C4-2B (cell line): ENCODE measurements around the gene SHISA9.

Experiments
- H3K27ac ChIP-seq: fragments of 450-650 bp; 2 replicates; pipeline ENCODE4 v1.5.1; 2017
- CTCF ChIP-seq: fragments of 450-650 bp; conservative IDR thresholded peaks from 2 replicates; pipeline ENCODE4 v1.5.1; 2017; ENCODE audit warnings: mild to moderate bottlenecking
- ZFX ChIP-seq: fragments of 450-650 bp; IDR thresholded peaks from 2 replicates; pipeline ENCODE4 v1.6.1; 2017

The SHISA9 gene

GRCh38 chr16:12951976-12952375 is 50.6 kb downstream of the SHISA9 start:
- H3K27ac ChIP-seq: no peak overlapping the region
- TF ChIP-seq ZFX: no peak
- no peak for TF ChIP-seq CTCF

- H3K27ac ChIP-seq: no peak overlapping the region
- no peak for TF ChIP-seq CTCF
- TF ChIP-seq ZFX: no peak
These were observed 57.0 kb downstream of the SHISA9 start for GRCh38 chr16:12958366-12958765.

GRCh38 chr16:12959072-12959471 is 57.7 kb downstream of the SHISA9 start:
- TF ChIP-seq ZFX: no peak
- no peak for TF ChIP-seq CTCF
- no peak overlapping the region for H3K27ac ChIP-seq

GRCh38 chr16:12961626-12962025 is 60.2 kb downstream of the SHISA9 start:
- TF ChIP-seq CTCF: no peak
- no peak for TF ChIP-seq ZFX
- H3K27ac ChIP-seq: no peak overlapping the region

GRCh38 chr16:12964461-12964860 is 63.1 kb downstream of the SHISA9 start:
- TF ChIP-seq ZFX (no peak), CTCF (no peak)
- no peak overlapping the region for H3K27ac ChIP-seq

GRCh38 chr16:12965274-12965804 is 63.9 kb downstream of the SHISA9 start:
- TF ChIP-seq CTCF (no peak), ZFX (no peak)
- H3K27ac ChIP-seq: no peak overlapping the region

- no peak for TF ChIP-seq CTCF
- TF ChIP-seq ZFX: no peak
- H3K27ac ChIP-seq: no peak overlapping the region
These were observed 69.8 kb downstream of the SHISA9 start for GRCh38 chr16:12971241-12971640.
